ENCODE results near the gene TMEM183A.

Gene TMEM183A, protein sequence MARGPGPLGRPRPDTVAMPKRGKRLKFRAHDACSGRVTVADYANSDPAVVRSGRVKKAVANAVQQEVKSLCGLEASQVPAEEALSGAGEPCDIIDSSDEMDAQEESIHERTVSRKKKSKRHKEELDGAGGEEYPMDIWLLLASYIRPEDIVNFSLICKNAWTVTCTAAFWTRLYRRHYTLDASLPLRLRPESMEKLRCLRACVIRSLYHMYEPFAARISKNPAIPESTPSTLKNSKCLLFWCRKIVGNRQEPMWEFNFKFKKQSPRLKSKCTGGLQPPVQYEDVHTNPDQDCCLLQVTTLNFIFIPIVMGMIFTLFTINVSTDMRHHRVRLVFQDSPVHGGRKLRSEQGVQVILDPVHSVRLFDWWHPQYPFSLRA

DNA sequence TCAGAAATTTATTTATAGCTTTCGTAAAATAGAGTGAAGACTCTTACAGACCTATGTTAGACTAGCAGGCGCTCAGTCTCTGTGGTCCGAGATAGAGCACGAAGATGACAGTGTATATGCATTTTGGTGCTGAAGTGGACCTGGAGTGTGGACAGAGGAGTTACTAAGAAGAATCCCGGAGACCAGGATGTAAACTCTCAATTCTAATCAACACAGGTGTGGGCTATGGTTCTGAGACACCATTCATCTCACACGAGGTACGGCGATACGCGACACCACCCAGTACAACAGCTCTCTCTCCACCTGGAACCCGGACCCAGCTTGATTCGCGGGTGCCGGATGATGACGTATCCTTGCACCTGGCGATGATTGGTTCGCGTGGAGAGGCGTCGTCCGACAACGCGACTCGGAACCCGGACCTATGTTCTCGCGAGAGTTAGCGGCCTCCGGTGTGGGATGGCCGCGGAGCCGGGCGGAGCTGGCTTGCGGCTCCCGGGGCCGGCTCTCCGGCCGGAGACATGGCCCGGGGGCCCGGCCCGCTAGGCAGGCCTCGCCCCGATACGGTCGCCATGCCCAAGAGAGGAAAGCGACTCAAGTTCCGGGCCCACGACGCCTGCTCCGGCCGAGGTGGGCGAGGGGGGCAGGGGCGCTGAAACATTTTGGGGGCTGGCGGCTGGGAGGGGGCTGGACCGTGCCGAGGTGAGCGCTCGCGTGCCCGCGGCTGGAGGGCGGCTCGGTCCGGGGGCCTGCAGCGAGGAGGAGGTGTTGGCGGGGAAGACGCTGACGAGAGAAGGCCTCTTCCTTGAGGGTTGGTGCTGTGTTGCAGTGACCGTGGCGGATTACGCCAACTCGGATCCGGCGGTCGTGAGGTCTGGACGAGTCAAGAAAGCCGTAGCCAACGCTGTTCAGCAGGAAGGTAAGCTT, at the start of gene TMEM183A:
TSS of gene TMEM183A (plus strand) at position 427 of the 924 bp plus-strand sequence. CDS start at position 519, 92 bp downstream.
- Histone ChIP-seq H3K27ac (ENCODE audit: low read depth, low read length) (peak within 1 kb of the TSS; percentile 94), H3K4me1 (ENCODE audit: control insufficient read depth, insufficient read depth, low read length) (peaks cover 12% of the 10 kb centered on the region), H3K27me3 (ENCODE audit: control insufficient read depth, insufficient read depth, low read length) (no peaks in the 10 kb centered on the region), H3K36me3 (ENCODE audit: control insufficient read depth, insufficient read depth, low read length) (peaks cover 36% of the 10 kb centered on the region), H3K9me3 (ENCODE audit: control insufficient read depth, insufficient read depth, low read depth, low read length) (no peaks in the 10 kb centered on the region), H3K4me3 (ENCODE audit: low read depth, low read length) (peak within 1 kb of the TSS; percentile 77), H3K9ac (ENCODE audit: low read length) (peak within 1 kb of the TSS; percentile 92)

DNA sequence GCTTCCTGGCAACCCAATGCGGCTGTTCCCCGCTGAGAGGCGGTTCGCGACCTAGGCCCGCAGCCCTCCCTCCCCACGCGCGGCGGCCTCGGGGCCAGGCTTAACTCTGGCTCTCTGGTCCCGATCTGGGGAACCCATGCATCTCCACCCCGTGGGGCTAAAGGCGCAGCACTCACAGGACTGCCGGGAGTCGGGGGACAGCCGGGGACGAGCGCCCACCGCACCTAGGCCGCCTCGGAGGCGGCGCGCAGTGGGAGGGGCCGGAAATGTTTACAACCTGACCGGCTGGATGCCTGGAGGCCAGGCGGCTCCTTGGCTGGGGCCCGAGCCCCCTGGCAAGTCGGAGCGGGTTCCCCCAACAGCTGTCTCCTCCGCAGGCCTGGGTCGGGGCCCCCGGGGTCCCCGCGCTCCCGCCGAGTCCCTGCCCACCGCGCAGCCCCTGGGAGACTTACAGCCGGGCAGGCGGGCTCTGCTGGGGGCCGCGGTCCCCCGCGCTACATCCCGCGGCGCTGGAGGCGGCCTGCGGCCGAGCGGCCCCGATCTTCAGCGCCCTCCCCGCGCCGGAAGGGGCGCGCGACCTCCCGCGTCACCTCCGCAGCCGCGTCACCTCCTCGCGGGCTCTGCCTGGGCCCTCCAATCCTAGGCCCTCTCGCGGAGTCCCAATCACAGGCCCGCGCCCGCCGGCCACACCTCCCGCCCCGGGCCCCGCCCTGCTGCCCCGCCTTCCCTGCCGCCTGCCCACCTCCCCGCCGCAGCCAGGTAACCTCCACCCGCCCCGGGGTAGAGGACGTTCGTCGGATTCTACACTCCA, 49.2 kb upstream of the TMEM183A start, which contains the start of gene ADIPOR1:
TSS of gene ADIPOR1 (minus strand) at position 580 of the 811 bp plus-strand sequence. CDS start 7,242 bp downstream, outside the sequence.
- Histone ChIP-seq H3K27me3 (ENCODE audit: control insufficient read depth, insufficient read depth, low read length) (no peaks in the 10 kb centered on the region), H3K4me1 (ENCODE audit: control insufficient read depth, insufficient read depth, low read length) (peaks cover 10% of the 10 kb centered on the region; the same call in 1 of the 2 replicates), H3K36me3 (ENCODE audit: control insufficient read depth, insufficient read depth, low read length) (peaks cover 17% of the 10 kb centered on the region), H3K4me3 (ENCODE audit: low read depth, low read length) (peak within 1 kb of the TSS; percentile 71), H3K9me3 (ENCODE audit: control insufficient read depth, insufficient read depth, low read depth, low read length) (no peaks in the 10 kb centered on the region), H3K27ac (ENCODE audit: low read depth, low read length) (peak within 1 kb of the TSS; percentile 86), H3K9ac (ENCODE audit: low read length) (peak within 1 kb of the TSS; percentile 94)

DNA sequence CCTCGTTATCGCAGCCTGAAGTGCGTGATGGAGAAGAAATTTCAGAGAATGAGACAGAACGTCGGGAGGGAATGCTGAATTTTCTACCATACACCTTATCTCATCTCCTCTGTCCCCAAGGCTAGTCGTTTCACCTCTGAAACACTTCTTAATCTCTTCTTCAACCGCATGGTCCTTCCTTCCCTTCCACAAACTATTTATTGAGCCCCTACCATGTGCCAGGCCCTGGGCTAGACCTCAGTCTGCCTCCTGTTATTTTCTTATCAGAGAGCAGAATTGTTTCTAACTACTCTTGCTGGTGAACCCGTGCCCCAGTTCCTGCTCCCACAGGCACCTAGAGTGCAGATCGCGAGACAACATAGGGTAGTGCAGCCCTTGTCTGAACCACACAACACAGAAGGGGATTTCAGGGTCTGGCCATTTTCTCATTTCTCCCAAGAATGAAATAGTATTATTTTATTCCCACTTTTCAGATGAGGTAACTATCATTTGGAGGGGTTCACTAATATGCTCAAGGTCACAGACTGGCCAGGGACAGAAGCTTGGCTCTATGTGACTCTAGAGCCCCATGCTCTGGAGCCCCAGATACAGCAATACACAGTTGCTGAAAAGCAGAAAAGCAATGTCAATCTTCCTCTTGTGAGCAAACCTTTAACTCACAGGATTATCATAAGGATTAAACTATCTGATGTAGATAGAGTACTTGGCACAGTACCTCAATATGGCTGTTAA, 48.5 kb upstream of the TMEM183A start:
- H3K4me3 ChIP-seq (ENCODE audit: low read depth, low read length) = peak overlapping the region; percentile 71
- H3K27me3 ChIP-seq (ENCODE audit: control insufficient read depth, insufficient read depth, low read length) = no peaks in the 10 kb centered on the region
- peaks cover 22% of the 10 kb centered on the region for H3K36me3 ChIP-seq (ENCODE audit: control insufficient read depth, insufficient read depth, low read length)
- no peaks in the 10 kb centered on the region for H3K9me3 ChIP-seq (ENCODE audit: control insufficient read depth, insufficient read depth, low read depth, low read length)
- peaks cover 10% of the 10 kb centered on the region; the same call in 1 of the 2 replicates for H3K4me1 ChIP-seq (ENCODE audit: control insufficient read depth, insufficient read depth, low read length)
- peak overlapping the region; percentile 41 for H3K9ac ChIP-seq (ENCODE audit: low read length)
- no peak overlapping the region for H3K27ac ChIP-seq (ENCODE audit: low read depth, low read length)

DNA sequence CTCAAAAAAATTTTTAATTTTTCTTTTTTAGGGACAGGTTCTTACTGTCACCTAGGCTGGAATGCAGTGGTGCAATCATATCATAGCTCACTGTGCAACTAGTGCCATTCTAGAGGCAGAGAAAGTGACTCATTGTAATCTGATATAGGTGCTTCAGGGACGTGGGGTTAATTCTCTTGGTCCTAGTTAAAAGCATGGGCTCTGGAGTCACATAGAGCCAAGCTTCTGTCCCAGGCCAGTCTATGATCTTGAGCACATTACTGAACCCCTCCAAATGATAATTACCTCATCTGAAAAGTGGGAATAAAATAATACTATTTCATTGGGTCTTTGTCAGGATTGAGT, 47.9 kb upstream of the TMEM183A start:
- Histone ChIP-seq H3K9me3 (ENCODE audit: control insufficient read depth, insufficient read depth, low read depth, low read length) (no peaks in the 10 kb centered on the region), H3K27ac (ENCODE audit: low read depth, low read length) (no peak overlapping the region), H3K4me3 (ENCODE audit: low read depth, low read length) (no peak overlapping the region), H3K27me3 (ENCODE audit: control insufficient read depth, insufficient read depth, low read length) (no peaks in the 10 kb centered on the region), H3K4me1 (ENCODE audit: control insufficient read depth, insufficient read depth, low read length) (peaks cover 10% of the 10 kb centered on the region; the same call in 1 of the 2 replicates), H3K36me3 (ENCODE audit: control insufficient read depth, insufficient read depth, low read length) (peaks cover 22% of the 10 kb centered on the region), H3K9ac (ENCODE audit: low read length) (no peak overlapping the region)

DNA sequence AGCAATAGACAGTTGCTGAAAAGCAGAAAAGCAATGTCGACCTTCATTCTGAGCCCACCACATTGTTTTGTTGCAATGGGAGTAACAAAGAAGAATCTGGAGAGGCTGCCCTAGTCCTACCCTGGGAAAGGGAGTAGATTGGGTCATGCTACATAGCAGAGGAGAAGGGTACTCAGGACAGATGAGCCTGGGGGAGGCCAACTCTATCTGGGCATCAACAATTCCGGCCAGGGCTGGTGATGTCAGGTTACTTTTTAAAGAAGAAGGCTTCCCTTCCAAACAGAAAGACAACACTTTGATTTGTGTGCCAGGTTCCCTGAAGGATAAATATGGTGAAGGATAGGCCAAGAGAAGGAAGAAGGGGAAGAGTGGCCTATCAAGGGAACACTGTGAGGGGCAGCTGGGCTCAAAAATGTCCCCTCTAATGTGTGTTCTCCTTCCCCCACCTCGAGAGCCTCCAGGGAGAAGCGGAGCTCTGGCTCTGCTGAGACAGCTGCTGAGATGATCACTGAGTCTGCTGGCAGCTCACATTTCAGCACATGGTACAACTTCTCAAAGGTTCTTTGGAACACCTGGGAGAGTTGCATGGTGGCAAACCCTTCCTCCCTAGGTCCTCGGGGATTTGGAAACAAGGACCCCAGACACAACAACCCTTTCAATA, 45.8 kb upstream of the TMEM183A start:
- Histone ChIP-seq H3K27me3 (ENCODE audit: control insufficient read depth, insufficient read depth, low read length) (no peaks in the 10 kb centered on the region), H3K9me3 (ENCODE audit: control insufficient read depth, insufficient read depth, low read depth, low read length) (no peaks in the 10 kb centered on the region), H3K9ac (ENCODE audit: low read length) (no peak overlapping the region), H3K27ac (ENCODE audit: low read depth, low read length) (no peak overlapping the region), H3K4me3 (ENCODE audit: low read depth, low read length) (no peak overlapping the region), H3K4me1 (ENCODE audit: control insufficient read depth, insufficient read depth, low read length) (peaks cover 13% of the 10 kb centered on the region), H3K36me3 (ENCODE audit: control insufficient read depth, insufficient read depth, low read length) (peaks cover 33% of the 10 kb centered on the region)

DNA sequence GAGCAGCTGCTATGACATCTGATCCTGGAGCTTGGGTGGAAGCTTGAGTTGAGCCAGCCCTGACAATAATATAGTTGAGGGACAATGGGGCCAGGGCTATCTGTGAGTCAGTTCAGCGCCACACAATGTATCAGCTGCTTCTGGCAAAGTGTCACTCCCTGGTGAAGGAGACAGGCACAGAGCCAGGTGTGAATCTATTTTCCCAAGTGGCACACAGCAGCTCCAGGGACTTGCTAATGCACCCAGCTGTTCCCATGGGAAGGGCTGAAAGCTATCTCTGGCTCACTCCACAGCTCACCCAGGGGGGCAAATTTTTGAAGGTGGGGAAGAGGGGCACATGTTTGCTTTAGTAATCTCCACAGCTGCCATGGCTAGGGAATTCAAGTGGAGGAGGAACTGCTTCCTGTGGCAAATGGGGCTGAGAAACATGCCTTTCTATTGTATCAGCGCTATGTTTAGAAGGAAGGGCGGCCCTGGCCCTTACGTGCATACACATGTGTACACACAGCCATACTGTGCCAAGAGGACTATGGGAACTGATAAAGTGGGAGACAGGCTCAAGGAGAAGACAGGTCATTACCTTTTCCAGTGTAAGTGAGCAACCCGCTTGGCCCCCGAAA, 42.3 kb upstream of the TMEM183A start:
- H3K4me1 ChIP-seq (ENCODE audit: control insufficient read depth, insufficient read depth, low read length) = peaks cover 6% of the 10 kb centered on the region
- H3K27me3 ChIP-seq (ENCODE audit: control insufficient read depth, insufficient read depth, low read length) = 0 out of 2 replicates have a peak, but pooled peaks cover 3% of the 10 kb centered on the region
- peak overlapping the region; percentile 19 for H3K9ac ChIP-seq (ENCODE audit: low read length)
- no peak overlapping the region for H3K4me3 ChIP-seq (ENCODE audit: low read depth, low read length)
- peaks cover 33% of the 10 kb centered on the region for H3K36me3 ChIP-seq (ENCODE audit: control insufficient read depth, insufficient read depth, low read length)
- no peaks in the 10 kb centered on the region for H3K9me3 ChIP-seq (ENCODE audit: control insufficient read depth, insufficient read depth, low read depth, low read length)
- no peak overlapping the region for H3K27ac ChIP-seq (ENCODE audit: low read depth, low read length)

DNA sequence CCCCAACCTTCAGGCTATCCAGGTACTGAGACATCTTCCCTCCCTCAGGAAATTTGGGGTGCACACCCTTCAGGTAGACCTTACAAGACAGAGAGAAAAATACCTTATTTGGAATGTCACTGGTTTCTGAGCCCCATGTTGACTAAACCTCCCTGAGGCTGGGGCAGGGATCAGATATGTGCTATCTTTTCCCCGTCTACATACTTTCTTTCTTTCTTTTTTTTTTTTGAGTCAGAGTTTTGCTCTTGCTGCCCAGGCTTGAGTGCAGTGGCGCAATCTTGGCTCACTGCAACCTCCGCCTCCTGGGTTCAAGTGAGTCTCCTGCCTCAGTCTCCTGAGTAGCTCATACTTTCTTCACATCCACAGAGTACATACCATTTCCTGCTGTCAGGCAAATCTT, 41.8 kb upstream of the TMEM183A start:
- no peak overlapping the region for H3K27ac ChIP-seq (ENCODE audit: low read depth, low read length)
- no peak overlapping the region for H3K4me3 ChIP-seq (ENCODE audit: low read depth, low read length)
- H3K4me1 ChIP-seq (ENCODE audit: control insufficient read depth, insufficient read depth, low read length) = peaks cover 6% of the 10 kb centered on the region
- 0 out of 2 replicates have a peak, but pooled peaks cover 3% of the 10 kb centered on the region for H3K27me3 ChIP-seq (ENCODE audit: control insufficient read depth, insufficient read depth, low read length)
- no peaks in the 10 kb centered on the region for H3K9me3 ChIP-seq (ENCODE audit: control insufficient read depth, insufficient read depth, low read depth, low read length)
- H3K36me3 ChIP-seq (ENCODE audit: control insufficient read depth, insufficient read depth, low read length) = peaks cover 33% of the 10 kb centered on the region
- peak overlapping the region; percentile 19 for H3K9ac ChIP-seq (ENCODE audit: low read length)

DNA sequence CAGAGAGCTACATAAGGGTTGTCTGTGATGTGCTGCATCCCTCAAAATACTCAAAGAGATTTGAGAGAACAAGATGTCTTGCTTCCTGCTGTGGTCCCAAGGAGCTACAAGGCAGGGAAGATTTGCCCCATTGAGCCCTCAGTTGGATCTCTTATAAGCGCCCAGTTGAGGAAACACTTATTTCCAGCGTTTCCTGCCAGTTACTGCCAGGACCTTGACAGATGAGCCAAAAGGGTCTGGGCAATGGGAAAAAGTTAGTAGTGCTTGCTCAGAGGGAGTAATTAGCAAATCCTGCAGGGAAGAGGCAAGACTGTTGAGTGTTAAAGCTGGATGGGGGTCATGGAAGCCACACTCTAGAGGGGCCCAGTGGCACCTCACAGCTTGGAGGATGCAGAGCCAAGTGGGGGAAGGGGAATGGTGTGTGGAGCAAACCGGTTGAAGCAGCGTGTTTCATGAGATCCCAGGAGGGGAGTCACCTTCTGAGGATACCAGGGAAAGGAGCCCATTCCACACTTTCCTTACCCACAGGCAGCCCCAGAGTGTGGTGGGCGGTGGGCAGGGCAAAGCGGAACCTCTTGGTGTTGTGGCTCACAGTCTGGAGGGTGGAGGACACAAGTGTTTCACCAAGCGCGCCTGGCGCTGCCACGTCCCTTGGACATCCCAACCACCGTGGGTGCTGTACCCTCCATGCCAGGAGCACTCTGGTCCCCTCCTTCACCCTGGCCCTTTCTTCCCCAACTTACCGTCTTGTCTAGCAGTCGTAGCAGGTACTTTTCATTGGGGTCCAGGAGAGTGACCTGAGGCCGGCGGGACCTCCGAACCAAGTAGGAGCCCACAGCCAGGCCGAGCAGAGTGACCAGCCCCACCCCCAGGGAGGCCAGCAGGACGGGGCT, 40.9 kb upstream of the TMEM183A start:
- peak overlapping the region; percentile 100 for H3K4me3 ChIP-seq (ENCODE audit: low read depth, low read length)
- H3K9ac ChIP-seq (ENCODE audit: low read length) = peak overlapping the region; percentile 85
- peaks cover 33% of the 10 kb centered on the region for H3K36me3 ChIP-seq (ENCODE audit: control insufficient read depth, insufficient read depth, low read length)
- peaks cover 6% of the 10 kb centered on the region for H3K4me1 ChIP-seq (ENCODE audit: control insufficient read depth, insufficient read depth, low read length)
- no peaks in the 10 kb centered on the region for H3K9me3 ChIP-seq (ENCODE audit: control insufficient read depth, insufficient read depth, low read depth, low read length)
- no peak overlapping the region for H3K27ac ChIP-seq (ENCODE audit: low read depth, low read length)
- H3K27me3 ChIP-seq (ENCODE audit: control insufficient read depth, insufficient read depth, low read length) = 0 out of 2 replicates have a peak, but pooled peaks cover 3% of the 10 kb centered on the region
